Pons (tissue), 1 donor: ENCODE data around the gene PBOV1.

Experiments
- DNase-seq: peaks from one replicate; pipeline ENCODE4 v3.0.0-alpha.2; 2016; ENCODE audit warnings: low spot score

Gene PBOV1

GRCh38 chr6:138204792-138205384, 13.4 kb downstream of the PBOV1 start:
- DNase-seq, result no peak

GRCh38 chr6:138204303-138204702, 14.0 kb downstream of the PBOV1 start:
- DNase-seq, result no peak

GRCh38 chr6:138203315-138203714, 15.0 kb downstream of the PBOV1 start:
- DNase-seq, result no peak

GRCh38 chr6:138201836-138202235, 16.5 kb downstream of the PBOV1 start:
- DNase-seq, result no peak

- no peak for DNase-seq
Observed at GRCh38 chr6:138198430-138199091, 19.7 kb downstream of the PBOV1 start.

GRCh38 chr6:138197570-138197969, 20.7 kb downstream of the PBOV1 start:
- no peak for DNase-seq

- DNase-seq, result no peak
Observed at GRCh38 chr6:138196122-138196738, 22.1 kb downstream of the PBOV1 start.

- no peak for DNase-seq
Observed at GRCh38 chr6:138194287-138194686, 24.0 kb downstream of the PBOV1 start.

GRCh38 chr6:138188278-138188941, 29.9 kb downstream of the PBOV1 start:
- DNase-seq, result peak; percentile 91

GRCh38 chr6:138187156-138187555, 31.1 kb downstream of the PBOV1 start:
- no peak for DNase-seq

- DNase-seq, result peak; percentile 62
Observed at GRCh38 chr6:138184230-138184629, 34.1 kb downstream of the PBOV1 start.

GRCh38 chr6:138183790-138184134, 34.5 kb downstream of the PBOV1 start:
- DNase-seq, result no peak

- peak; percentile 97 for DNase-seq
Observed at GRCh38 chr6:138182939-138183789, 35.1 kb downstream of the PBOV1 start.

GRCh38 chr6:138176652-138177232, 41.5 kb downstream of the PBOV1 start:
- no peak for DNase-seq

GRCh38 chr6:138175596-138175995, 42.7 kb downstream of the PBOV1 start:
- DNase-seq, result no peak
